Endothelial cell of umbilical vein (primary cell): Measurements from ENCODE around the gene LITAFD.

Experiments used
- EZH2 ChIP-seq: IDR thresholded peaks from 2 replicates; pipeline ENCODE4 v1.6.1; 2012; ENCODE audit warnings: borderline replicate concordance, low read depth, mild to moderate bottlenecking, moderate library complexity, low read length, inconsistent platforms; ENCODE audit not compliant: severe bottlenecking
- FOS ChIP-seq: IDR thresholded peaks from 2 replicates; pipeline ENCODE4 v1.6.1; 2011; ENCODE audit warnings: mild to moderate bottlenecking, low read length, moderate library complexity, borderline replicate concordance; ENCODE audit not compliant: insufficient read depth
- JUN ChIP-seq: IDR thresholded peaks from 2 replicates; pipeline ENCODE4 v1.6.1; 2011; ENCODE audit warnings: borderline replicate concordance, low read depth; ENCODE audit not compliant: insufficient read length, insufficient read depth
- MYC ChIP-seq: IDR thresholded peaks from one replicate; pipeline ENCODE4 v1.6.1; 2011; ENCODE audit warnings: mild to moderate bottlenecking, low read depth, low read length
- POLR2A ChIP-seq: IDR thresholded peaks from 2 replicates; pipeline ENCODE4 v1.6.1; 2012; ENCODE audit warnings: low read depth, mild to moderate bottlenecking, control low read depth, low read length
- POLR2AphosphoS5 ChIP-seq: IDR thresholded peaks from 2 replicates; pipeline ENCODE4 v1.6.1; 2012; ENCODE audit warnings: low read depth, mild to moderate bottlenecking, control low read depth, low read length, moderate library complexity; ENCODE audit not compliant: insufficient read depth
- TF ChIP-seq, protein P1 (sequence below), 2 donors: IDR thresholded peaks; 1 replicate in 1 of 2; 2 replicates in 1 of 2; pipeline ENCODE4 v1.5.1; 2011; ENCODE audit warnings: low read length in 2 of 2, mild to moderate bottlenecking in 2 of 2, moderate library complexity in 2 of 2, control low read depth in 1 of 2, inconsistent platforms in 1 of 2, low read depth in 1 of 2; ENCODE audit not compliant: insufficient read depth in 1 of 2; ENCODE audit errors: extremely low read depth in 1 of 2
- TF ChIP-seq, protein P2 (sequence below): IDR thresholded peaks from 2 replicates; pipeline ENCODE4 v1.6.1; 2011; ENCODE audit not compliant: insufficient read depth, insufficient read length

GRCh38 chr16:8865145-8865882, 16.8 kb upstream of the LITAFD start:
- TF ChIP-seq POLR2A (no peak), JUN (no peak), POLR2AphosphoS5 (no peak), EZH2 (no peak), MYC (no peak), FOS (no peak)
- TF ChIP-seq, protein P1, sequence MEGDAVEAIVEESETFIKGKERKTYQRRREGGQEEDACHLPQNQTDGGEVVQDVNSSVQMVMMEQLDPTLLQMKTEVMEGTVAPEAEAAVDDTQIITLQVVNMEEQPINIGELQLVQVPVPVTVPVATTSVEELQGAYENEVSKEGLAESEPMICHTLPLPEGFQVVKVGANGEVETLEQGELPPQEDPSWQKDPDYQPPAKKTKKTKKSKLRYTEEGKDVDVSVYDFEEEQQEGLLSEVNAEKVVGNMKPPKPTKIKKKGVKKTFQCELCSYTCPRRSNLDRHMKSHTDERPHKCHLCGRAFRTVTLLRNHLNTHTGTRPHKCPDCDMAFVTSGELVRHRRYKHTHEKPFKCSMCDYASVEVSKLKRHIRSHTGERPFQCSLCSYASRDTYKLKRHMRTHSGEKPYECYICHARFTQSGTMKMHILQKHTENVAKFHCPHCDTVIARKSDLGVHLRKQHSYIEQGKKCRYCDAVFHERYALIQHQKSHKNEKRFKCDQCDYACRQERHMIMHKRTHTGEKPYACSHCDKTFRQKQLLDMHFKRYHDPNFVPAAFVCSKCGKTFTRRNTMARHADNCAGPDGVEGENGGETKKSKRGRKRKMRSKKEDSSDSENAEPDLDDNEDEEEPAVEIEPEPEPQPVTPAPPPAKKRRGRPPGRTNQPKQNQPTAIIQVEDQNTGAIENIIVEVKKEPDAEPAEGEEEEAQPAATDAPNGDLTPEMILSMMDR (IDR thresholded peaks at IDR 0.05; ENCODE audit: extremely low read depth in 1 of 2, insufficient read depth in 1 of 2, low read depth in 1 of 2, low read length in 2 of 2), result no peak
- TF ChIP-seq, protein P2, sequence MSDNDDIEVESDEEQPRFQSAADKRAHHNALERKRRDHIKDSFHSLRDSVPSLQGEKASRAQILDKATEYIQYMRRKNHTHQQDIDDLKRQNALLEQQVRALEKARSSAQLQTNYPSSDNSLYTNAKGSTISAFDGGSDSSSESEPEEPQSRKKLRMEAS, result no peak
